GM18498 (cell line): ENCODE measurements around the gene TAS2R20.

Experiments
- ATAC-seq: cut with Tn5 transposase; IDR thresholded peaks from one replicate; pipeline ENCODE4 v1.9.1; 2021; ENCODE audit warnings: mild to moderate bottlenecking, moderate library complexity; ENCODE audit not compliant: unreplicated experiment

TAS2R20 gene

DNA sequence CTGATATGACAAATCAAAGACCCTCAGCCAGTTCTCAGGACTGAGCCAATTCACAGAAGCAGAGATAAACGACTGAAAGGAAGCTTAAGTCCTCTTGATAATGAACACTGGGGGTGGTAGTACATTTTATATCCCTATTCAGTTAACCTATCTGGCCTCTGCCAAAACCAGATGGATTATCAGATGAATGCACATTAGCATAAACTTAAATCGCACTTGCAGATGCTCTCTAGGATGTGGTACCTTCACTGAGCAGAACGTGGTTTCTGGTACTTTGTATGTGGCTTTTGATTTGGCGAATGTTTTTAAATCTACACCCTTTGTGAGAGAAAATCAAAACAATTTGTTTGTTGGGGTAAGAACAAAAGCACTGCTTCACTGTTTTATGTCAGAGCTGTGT lies 37.9 kb downstream of the TAS2R20 start:
- ATAC-seq = no peak

DNA sequence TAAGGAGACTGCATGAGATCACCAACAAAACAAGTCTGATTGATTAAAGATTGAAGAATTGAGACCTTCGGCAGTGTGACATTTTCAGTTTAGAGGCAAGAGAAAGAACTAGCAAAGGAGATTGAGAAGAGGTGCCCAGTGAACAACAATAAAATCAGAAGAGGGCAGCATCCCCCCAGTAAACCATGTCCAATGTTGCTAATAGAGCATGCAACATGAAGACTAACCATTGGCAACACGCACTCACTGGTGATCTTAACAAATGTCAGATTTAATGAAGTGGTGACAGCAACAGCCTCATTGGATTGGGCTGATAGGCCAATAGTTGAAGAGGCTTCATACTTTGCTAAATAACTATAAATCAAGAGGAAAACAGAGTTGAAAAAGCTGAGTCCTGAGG lies 38.3 kb downstream of the TAS2R20 start:
- ATAC-seq = no peak

DNA sequence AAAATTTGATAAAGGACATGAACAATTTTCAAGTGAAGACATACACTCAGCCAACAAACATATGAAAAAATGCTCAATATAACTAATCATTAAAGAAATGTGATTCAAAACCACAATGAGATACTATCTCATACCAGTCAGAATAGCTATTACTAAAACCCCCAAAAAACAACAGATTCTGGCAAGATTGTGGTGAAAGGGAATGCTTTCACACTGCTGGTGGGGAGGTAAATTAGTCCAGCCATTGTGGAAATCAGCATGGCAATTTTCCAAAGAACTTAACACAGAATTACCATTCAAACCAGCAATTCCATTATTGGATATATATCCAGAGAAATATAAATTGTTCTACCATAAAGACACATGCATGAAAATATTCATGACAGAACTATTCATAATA lies 40.4 kb downstream of the TAS2R20 start:
- no peak for ATAC-seq

DNA sequence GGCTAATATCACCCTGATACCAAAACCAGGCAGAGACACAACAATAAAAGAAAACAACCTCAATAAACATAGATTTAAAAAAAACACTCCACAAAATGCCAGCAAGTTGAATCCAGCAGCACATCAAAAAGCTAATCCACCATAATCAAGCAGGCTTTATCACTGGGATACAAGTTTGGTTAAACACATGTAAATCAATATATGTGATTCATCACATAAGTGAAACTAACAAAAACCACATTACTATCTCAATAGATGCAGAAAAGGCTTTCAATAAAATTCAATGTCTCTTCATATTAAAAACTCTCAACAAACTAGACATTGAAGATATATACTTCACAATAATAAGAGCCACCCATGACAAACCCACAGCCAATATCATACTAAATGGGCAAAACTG lies 42.0 kb downstream of the TAS2R20 start:
- ATAC-seq = no peak

DNA sequence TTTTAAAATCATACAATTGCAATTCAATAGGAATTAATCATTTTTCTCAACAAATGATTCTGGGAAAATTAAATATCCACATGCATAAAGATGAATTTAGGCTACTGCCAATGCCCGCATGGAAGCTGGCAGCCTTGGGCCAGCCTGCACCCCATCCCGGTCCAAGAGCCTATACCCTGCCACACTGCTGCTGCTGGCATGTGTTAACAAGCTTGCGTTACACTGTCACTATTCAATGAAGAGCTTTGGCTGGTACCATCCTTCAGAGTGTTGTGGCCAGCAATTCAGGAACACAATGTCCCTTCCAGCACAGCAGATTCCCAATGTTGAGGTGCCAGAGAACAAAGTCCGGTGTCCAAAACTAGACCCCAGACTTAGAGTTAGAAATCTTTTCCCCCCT lies 45.5 kb downstream of the TAS2R20 start:
- ATAC-seq = no peak
